Stromal cell of bone marrow (primary cell): ENCODE measurements around the gene RERE.

Source experiments
- DNase-seq: peaks from one replicate; pipeline ENCODE4 v3.0.0-alpha.2; 2012; ENCODE audit warnings: low read depth

RERE gene

GRCh38 chr1:8362701-8363101 lies 454.7 kb downstream of the RERE start:
- no peak for DNase-seq

- no peak for DNase-seq
Measured at GRCh38 chr1:8361198-8361849, 456.1 kb downstream of the RERE start.

- DNase-seq = no peak
Measured at GRCh38 chr1:8360493-8361197, 456.8 kb downstream of the RERE start.

GRCh38 chr1:8359617-8360481 lies 457.6 kb downstream of the RERE start:
- DNase-seq = no peak

GRCh38 chr1:8358897-8359616 lies 458.4 kb downstream of the RERE start:
- DNase-seq = no peak

- DNase-seq = no peak
Measured at GRCh38 chr1:8358241-8358896, 459.1 kb downstream of the RERE start.

GRCh38 chr1:8357329-8358101 lies 459.9 kb downstream of the RERE start:
- no peak for DNase-seq

GRCh38 chr1:8356256-8357209 lies 460.9 kb downstream of the RERE start:
- no peak for DNase-seq

- no peak for DNase-seq
Measured at GRCh38 chr1:8355439-8356255, 461.8 kb downstream of the RERE start.

GRCh38 chr1:8354038-8354437 lies 463.4 kb downstream of the RERE start:
- no peak for DNase-seq

GRCh38 chr1:8352886-8353785 lies 464.3 kb downstream of the RERE start:
- DNase-seq = no peak

- no peak for DNase-seq
Measured at GRCh38 chr1:8352471-8352845, 465.0 kb downstream of the RERE start.

GRCh38 chr1:8351693-8352470 lies 465.6 kb downstream of the RERE start:
- no peak for DNase-seq

- no peak for DNase-seq
Measured at GRCh38 chr1:8350914-8351684, 466.3 kb downstream of the RERE start.

- no peak for DNase-seq
Measured at GRCh38 chr1:8349961-8350360, 467.5 kb downstream of the RERE start.

- no peak for DNase-seq
Measured at GRCh38 chr1:8349473-8349865, 468.0 kb downstream of the RERE start.
